ENCODE measurements around the gene PTGDR.

DNA sequence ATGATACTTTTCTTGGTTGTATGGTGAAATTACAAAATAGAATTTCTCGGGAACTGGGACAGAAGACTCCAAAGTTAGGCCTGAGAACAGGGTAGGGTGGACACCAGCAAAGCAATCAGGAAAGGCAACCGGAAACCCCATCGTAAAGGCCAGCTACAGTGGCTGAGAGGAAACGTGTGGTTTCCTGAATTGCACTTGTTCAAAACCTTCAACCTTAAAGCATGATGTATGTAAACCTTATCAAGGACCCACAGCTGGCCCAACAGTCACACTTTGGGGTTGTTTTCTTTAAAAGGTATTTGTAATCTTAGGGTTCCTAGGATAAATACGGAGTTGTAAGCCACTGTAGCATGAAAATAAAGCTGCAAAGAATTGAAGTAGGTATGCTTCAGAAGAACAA is 2.2 kb upstream of the PTGDR start:
- TF ChIP-seq, protein P1, sequence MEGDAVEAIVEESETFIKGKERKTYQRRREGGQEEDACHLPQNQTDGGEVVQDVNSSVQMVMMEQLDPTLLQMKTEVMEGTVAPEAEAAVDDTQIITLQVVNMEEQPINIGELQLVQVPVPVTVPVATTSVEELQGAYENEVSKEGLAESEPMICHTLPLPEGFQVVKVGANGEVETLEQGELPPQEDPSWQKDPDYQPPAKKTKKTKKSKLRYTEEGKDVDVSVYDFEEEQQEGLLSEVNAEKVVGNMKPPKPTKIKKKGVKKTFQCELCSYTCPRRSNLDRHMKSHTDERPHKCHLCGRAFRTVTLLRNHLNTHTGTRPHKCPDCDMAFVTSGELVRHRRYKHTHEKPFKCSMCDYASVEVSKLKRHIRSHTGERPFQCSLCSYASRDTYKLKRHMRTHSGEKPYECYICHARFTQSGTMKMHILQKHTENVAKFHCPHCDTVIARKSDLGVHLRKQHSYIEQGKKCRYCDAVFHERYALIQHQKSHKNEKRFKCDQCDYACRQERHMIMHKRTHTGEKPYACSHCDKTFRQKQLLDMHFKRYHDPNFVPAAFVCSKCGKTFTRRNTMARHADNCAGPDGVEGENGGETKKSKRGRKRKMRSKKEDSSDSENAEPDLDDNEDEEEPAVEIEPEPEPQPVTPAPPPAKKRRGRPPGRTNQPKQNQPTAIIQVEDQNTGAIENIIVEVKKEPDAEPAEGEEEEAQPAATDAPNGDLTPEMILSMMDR (IDR thresholded peaks at IDR 0.05) = no peak
- no peak for TF ChIP-seq POLR2A (IDR thresholded peaks at IDR 0.05)
